ENCODE data around the gene RABGEF1.
A peak's percentile ranks its signal among the peaks of the same experiment; 100 is the strongest.
"Not testable (repeated sequence)": the region's sequence is repeated elsewhere in the genome, so short reads cannot be mapped to it uniquely, and the experiment has no call there.

The RABGEF1 gene

DNA sequence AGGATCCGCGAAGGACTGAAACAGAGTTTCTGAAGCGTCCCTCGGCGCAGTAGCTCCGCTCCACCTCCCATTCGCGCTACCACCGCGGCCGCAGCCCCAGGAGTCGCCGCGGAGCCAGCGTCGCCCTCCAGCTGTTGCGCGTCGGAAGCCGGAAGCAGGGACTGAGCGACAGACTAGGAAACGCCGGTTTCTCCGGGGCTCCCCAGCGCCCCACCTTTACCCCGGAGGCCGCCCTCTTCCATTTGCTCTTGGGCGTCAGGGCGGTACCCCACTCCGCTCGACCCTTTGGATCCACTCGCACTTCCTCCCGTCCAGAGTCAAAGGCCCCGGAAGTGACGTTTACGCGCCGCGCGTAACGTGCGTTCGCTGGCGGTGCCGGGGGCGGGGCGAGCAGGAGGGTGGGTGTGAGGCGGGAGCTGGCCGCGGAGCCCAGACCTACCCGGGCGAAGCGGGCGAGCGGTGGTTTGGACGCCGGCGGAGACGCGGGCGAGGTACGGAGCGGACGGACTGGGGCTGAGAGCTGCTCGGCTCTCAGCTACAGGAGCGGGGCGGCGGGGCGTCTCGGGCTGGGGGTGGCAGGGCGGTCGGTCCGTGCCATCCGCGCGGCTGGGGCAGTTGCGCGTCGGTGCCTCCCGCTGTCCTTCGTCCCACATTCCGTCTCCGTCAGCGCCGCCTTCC lies at the start of gene RABGEF1:
RABGEF1 (plus strand) TSS at position 432 of the 678 bp plus-strand sequence. CDS start 31,167 bp downstream, outside the sequence.
- DNase-seq: peak; percentile 95

DNA sequence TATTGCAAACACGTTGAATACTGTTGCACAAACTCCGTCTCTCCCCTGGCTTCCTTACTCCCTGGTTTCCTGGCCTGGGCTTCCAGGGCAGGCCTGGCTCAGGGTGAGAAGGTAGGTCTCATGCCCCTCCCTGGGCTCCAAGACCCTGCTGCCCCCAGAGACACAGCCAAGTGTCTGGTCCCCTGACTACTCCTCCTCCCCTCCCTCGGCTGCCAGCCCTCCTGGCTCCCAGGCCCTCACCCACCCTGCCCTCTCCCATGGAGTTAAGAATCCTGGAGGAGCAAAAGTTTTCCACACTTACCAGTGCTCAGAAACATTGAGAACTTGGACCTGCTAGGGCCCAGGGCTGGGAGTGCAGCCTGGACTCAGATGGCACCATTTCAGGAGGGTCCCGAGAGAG lies 47.2 kb upstream of the RABGEF1 start:
- DNase-seq: no peak

DNA sequence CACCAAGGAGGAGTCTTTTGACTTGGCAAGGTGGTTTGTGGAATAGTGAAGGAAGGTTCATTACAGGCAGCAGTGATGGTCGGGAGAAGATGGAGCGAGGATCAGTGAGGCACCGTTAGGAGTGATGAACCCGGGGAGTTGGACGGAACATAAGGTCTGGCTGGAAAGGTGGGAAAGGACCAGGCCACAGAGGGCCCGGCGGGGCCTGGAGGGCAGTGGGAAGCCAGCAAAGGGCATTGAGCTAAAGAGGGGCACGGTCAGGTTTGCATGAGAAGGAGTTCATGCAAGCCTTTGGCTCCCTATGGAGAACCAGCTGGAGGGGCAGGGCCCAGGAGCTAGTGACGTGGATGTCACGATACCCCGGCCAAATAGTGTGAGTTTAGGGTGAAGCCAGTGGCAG lies 46.2 kb upstream of the RABGEF1 start:
- DNase-seq: no peak

DNA sequence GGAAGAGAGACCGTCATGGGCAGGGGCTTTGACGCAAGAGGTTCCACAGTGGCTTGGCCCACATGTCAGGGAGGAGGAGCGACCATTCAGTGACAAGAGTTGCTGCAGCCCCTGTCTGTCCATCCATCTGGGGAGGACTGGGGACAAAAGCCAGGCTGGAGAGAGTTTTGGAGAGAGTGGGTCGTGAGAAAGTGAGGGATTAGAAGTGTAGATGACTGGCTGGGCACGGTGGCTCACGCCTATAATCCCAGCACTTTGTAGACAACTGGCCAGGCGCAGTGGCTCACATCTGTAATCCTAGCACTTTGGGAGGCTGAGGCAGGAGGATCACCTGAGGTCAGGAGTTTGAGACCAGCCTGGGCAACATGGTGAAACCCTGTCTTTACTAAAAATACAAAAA lies 45.1 kb upstream of the RABGEF1 start:
- DNase-seq: not testable (repeated sequence)

DNA sequence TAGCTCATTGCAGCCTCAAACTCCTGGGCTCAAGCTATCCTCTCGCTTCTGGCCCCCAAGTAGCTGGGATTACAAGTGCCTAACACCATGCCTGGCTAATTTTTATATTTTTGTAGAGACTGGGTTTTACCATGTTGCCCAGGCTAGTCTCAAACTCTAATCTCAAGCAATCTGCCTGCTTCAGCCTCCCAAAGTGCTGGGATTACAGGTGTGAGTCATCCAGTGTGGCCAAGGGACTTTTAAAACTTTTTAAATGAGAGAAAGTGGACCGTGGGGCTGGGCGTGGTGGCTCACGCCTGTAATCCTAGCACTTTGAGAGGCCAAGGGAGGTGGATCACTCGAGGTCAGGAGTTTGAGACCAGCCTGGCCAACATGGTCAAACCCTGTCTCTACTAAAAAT lies 44.4 kb upstream of the RABGEF1 start:
- not testable (repeated sequence) for DNase-seq

DNA sequence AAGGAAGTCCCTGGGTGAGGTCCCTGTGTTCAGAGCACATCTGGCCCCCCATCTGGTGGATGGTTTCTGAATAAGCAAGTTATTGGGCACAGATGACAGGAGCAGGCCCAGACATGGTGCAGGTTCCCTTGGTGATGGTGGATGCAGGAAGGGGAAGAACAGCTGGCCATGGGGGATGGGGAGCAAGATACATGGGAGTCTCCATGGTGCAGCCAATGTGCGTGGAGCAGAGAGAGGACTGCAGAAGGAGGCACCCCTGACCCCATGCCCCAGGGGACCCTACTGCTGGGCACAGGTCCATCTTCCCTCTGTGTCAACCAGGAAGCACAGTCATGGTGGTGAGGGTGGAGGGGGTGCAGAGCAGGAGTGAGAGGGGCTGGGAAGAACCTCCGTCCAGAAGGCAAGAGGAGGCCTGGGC lies 43.8 kb upstream of the RABGEF1 start:
- peak; percentile 38 for DNase-seq

DNA sequence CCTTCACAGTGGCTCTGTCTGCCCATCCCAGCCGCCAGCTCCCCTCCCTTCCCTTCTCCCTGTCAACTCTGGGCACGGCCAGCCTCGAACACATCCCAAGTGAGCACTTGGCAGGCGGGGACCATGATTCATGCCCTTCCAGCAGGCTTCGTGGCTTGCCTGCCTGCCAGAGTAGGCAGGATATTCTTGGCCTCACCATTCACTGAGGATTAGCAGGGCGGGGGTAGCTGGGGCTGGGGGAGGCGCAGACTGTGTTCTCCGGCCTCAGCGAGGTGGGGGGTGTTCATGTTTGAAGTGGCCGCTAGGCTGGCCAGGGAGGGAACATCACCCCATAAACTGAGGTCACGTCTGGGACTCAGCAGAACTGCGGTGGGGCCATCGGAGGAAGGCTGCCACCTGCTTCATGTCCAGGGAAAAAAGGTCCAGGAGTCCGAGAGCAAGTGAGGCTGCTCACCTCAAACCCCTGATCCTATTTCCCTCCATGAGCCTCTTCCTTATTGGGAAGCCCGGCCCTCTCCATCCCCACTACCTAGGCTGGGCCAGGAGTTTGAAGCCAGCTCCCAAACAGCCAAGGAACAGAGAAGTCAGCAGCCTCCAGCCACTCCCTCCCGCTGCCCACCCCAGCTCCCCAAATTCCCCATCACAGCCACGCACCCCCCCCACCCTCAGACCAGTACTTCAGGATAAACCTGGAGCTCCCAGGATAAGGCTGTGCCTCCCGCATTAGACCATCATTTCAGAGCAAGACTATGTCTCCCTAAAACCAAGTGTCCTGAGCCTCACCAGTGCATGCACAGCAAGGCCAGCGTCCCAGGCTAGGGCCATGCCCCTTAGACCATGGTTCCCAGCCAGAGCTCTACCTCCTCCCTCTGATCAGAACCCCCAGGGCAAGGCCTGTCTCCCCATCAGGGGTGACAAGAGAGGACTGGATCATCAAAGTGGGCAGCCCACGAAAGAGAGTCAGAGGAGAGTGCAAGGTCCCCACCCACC lies 42.8 kb upstream of the RABGEF1 start:
- DNase-seq: peak; percentile 67

DNA sequence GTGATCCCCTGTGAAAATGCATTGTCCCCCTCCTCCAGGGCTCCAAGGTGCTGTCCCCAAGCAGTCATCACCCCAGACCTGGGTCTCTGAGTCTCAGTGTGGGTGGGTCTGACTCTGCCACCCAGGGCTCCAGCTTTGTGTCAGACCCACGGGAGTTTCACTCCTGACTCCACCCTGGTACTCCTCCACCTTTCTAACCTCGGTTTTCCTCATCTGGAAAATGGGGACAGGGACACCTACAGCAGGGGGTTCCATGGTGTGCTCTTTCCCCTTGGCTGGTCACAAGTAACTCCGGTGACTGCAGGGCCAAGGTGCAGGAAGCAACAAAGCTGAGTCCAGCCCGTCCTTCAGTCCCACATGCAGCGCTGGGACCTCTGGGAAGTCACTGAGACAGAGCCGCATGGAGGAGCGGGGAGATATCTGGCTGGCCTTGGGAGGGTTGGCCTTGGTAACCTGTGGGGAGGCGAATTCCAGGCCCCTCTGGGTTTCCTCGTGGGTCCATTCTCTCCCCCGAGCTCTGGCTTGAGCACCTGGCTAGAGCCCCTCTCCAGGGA lies 41.8 kb upstream of the RABGEF1 start:
- DNase-seq: no peak

DNA sequence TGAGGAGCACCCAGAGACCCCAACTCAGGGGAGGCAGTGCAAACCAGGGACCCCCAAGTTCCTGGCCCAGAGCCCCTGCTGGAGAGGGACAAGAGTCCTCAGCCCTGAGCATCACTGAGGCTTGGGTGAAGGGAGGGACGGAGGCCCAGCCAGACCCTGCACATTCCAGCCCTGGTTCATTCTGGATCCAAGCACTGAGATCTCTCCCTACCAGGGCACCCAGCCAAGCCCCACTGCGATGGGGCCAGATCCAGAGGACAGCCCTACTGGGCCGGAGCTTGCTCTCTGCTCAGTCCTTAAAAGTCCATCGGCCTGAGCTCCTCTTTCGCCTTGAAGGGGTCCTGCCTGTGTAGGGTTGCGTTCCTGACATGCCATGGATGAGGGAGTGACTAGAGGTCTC lies 40.5 kb upstream of the RABGEF1 start:
- no peak for DNase-seq

DNA sequence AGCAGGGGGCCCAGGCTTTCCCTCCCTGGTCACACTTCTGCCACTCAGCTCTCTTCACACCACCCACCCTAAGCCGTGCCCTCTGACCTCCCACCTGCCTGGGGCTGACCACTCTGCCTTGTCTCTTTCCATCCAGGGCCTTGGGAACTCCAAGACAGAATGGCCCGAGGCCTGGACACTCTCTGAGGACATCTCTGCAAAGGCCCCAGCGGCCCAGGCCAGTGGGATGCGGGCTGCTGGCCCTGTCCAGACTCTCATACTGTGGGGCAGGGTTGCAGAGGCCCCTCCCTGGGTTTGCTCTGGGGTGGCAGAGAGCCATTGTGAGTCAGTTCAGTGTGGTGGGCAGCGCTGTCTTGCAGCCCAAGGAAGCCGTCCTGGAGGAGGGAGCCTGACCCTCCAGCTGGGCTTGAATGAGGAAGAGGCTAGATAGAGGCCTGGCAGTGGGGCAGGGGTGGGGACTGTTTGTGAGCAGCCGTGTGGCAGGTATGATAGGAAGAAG lies 39.9 kb upstream of the RABGEF1 start:
- no peak for DNase-seq

DNA sequence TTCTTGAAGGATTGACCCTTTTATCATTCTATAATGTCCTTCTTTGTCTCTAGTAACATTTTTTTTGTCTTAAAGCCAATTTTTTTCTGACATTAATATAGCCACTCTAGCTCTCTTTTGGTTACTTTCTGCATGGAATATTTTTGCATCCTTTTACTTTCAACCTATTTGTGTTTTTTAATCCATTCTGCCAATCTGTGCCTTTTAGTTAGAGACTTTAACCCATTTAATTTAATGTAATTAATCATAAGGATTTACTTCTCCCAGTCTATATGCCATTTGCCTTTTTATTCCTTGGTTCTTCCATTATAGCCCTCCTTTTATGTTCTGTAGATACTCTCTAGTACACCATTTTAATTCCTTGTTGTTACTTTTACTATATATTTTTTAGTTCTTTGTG lies 32.7 kb upstream of the RABGEF1 start:
- no peak for DNase-seq

DNA sequence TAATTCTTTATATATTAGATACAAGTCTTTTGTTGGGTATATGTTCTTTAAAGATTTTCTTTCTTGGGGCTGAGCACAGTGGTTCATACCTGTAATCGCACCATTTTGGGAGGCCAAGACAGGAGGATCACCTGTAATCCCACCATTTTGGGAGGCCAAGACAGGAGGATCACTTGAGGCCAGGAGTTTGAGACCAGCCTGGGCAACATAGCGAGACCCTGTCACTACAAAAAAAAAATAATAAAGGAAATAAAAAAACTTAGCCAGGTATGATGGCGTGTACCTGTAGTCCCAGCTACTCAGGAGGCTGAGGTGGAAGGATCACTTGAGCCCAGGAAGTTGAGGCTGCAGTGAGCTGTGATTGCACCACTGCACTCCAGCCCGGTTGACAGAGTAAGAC lies 29.8 kb upstream of the RABGEF1 start:
- DNase-seq: not testable (repeated sequence)

DNA sequence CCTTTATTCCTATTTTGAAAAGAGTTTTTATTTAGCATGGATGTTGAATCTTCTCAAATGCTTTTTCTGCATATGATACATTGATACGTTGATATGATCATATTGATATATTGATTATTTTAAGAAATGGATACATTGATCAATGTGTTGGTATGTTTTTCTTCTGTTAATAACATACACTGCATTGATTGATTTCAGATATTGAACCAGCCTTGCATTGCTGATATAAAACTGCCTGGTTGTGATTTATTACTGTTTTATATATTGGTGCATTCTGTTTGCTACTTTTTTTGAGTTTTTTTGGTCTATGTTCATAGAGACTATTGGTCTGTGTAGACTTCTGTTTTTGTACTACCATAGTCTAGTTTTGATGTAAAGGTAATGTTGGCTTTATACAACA lies 26.8 kb upstream of the RABGEF1 start:
- no peak for DNase-seq

DNA sequence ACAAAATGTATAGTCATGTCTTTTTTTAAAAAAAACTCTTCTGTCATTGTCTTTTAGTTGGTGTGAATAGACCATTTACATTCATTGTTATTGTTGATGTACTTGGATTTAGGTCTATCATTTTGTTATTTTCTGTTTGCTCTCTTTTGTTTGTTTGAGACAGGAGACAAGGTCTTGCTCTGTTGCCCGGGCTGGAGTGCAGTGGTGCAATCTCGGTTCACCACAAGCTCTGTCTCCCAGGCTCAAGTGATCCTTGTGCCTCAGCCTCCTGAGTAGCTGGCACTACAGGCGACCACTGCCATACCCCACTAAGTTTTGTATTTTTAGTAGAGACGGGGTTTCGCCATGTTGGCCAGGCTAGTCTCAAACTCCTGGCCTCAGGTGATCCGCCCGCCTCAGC lies 23.9 kb upstream of the RABGEF1 start:
- not testable (repeated sequence) for DNase-seq

DNA sequence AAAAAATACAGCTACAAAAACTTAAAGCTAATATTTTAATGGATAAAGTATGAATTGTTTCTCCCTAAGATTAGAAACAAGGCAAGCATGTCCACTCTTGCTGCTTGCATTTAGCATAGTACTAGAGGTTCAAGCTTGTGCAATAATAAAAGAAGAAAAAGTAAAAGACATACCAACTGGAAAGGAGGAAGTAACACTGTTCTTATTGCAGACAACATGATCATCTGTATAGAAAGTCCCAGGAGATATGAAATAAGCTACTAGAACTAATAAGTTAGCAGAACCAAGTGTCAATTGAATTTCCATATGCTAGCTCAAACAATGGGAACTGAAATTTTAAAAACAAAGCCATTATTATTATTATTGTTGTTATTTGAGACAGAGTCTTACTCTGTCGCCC lies 20.0 kb upstream of the RABGEF1 start:
- no peak for DNase-seq

DNA sequence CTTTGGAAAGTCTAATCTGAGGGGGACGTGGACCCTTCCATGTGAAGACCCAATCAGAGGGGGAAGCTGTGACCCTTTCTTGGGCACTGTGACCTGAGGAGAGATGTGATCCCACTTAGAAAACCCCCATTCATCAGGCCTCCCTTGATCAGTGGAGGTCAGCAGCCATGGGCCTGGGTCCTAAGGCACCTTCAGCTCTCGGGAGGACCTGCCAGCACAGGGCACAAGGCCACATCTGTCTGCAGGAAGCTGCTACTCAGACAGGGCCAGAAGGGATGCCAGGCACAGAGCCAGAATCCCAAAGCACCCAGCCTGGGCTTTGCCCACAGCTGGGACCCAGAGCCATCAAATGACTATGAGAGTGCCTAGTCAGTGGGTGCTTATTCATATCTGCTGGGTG lies 14.7 kb upstream of the RABGEF1 start:
- no peak for DNase-seq

DNA sequence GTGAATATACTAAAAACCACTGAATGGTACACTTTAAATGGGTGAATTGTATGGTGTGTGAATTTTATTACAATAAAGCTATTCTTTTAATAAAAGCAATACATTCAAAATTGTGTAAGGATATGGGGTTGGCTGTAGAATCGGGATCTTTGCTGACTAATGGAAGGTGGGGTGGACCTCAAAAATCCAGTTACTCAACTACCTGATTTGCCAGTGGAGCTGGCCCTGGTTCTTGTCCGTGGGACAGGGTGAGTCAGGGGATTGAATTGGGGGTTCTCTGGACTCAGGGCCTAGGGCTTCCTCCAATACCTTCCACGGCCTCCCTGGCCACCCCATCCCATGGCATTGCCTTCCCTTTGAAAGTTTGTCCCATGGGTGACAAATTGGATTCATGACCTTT lies 13.5 kb upstream of the RABGEF1 start:
- DNase-seq: no peak

DNA sequence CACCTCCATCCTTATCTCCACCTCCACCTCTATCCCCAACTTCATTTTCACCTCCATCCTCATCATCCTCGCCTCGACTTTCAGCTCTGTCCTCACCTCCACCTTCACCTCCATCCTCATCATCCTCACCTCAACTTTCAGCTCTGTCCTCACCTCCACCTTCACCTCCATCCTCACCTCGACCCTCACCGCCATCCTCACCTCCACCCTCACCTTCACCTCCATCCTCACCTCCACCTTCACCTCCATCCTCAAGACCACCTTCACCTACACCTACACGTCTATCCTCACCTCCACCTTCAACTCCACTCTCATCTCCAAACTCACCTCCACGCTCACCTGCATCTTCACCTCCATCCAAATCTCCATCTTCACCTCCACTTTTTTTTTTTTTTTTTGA lies 12.0 kb upstream of the RABGEF1 start:
- no peak for DNase-seq

DNA sequence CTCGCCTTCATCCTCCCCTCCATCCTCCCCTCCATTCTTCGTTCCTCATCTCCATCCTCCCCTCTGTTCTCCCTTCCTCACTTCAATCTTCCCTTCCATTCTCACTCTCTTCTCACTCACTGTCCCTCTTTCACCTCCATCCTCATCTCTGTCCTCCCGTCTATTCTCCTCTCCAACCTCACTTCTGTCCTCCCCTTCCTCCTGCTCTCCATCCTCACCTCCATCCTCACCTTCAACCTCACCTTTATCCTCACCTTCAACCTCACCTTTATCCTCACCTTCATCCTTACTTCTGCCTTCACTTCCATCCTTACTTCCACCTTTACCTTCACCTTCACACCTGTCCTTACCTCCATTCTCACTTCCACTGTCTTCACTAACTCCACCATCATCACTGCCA lies 11.3 kb upstream of the RABGEF1 start:
- DNase-seq: no peak

DNA sequence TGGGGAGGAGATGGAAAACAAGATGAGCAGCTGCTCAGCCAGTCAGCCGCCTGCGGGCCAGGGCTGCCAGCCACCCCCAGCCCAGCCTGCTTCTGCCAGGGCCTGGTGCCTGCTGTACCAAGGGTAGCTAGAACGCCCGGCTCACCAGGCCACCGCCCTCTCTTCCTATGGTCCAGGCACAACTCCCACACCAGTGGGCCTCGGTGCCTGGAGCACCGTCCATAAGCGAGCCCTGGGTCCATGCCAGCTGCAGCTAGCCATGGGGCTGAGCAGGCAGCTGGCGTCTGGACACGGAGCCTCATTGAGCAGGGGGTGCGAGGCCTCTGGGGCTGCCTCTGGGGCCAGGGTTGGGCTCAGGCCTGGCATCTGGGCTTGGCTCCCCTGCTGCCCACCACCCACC lies 8.5 kb upstream of the RABGEF1 start:
- DNase-seq: no peak

DNA sequence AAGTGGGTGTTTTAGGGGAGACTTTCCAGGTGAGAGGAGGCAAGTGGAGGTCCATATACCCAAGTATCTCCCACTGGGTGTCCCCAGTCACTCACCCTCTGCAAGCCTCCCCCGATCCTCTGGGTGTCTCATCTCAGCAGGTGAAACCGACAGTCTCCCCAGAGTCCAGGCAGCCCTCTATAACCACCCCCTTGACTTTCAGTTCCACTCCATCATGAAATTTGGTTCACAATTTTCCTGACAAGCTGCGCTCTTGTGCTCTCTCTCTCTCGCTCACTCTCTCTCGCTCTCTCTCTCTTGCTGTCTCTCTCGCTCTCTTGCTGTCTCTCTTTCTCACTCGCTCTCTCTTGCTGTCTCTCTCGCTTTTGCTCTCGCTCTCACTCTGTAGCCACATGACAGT lies 8.1 kb upstream of the RABGEF1 start:
- DNase-seq: no peak

DNA sequence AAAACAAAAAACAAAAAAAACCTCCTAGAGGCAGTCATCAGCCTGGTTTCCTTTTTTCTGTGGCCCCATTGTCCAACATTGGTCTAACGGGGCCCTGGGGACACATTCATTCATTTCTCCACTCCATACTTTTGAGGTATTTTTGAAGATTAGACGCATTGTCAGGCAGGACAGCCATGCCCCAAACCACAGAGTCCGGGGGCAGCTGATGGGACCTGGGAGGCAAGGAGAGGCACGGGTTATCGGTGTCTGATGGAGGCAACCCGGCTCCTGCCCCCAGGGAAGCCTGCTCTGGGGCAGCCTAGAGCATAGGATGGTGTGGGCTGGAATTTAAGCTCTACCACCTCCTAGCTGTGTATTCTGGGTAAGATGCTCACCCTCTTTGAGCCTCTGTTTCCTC lies 6.5 kb upstream of the RABGEF1 start:
- DNase-seq: no peak

DNA sequence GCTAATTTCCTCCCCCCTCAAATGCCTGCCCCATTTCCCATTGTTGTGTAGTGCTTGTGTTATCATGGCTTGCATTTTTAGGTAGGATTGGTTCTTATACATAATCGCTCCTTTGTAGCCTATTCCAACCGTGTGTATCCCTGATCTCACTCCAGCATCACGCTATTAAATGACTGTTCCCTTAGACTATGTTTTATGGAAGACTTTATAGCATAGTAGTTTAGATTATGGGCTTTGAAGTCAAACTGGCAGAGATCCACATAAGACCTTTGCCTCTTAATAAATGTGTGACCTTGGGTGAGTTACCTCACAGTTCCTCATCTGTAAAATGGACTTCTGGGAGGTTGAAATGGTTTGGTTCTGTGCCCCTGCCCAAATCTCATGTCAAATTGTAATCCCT lies 5.4 kb upstream of the RABGEF1 start:
- no peak for DNase-seq

DNA sequence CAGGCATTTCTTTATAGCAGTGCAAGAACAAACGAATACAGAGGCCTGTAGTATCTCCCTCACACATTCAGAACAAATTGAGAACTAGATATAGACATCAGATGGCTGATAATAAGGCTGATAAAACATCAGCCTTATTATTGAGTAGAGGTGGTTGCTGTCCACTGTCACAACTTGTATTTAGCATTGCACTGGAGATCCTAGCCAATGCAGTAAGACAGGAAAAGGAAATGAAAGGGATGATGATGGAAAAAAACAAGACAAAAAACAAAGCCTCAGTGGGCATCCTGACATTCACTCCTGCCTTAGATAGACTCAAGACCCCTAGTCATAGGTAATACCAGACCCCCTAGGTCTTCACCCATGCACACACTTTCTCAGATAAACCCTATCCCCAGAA lies 4.7 kb upstream of the RABGEF1 start:
- DNase-seq: no peak
